Spleen (tissue), 7 donors: Measurements from ENCODE around the gene STAG3.
A peak's percentile ranks its signal among the peaks of the same experiment; 100 is the strongest.

Source experiments
- CTCF ChIP-seq, 11 experiments: fragments of 200-600 bp in 7 of 11; fragments of 450-650 bp in 4 of 11; sonication (generic) in 4 of 11; IDR thresholded peaks in 8 of 11; conservative IDR thresholded peaks in 3 of 11; 1 replicate in 7 of 11; 2 replicates in 4 of 11; pipeline versions ENCODE4 v1.4.0 to v1.8.0; 2016 to 2021; ENCODE audit warnings: antibody characterized with exemption in 11 of 11, inconsistent platforms in 4 of 11, mild to moderate bottlenecking in 1 of 11
- POLR2A ChIP-seq, 3 donors: fragments of 450-650 bp; IDR thresholded peaks; one replicate each; pipeline ENCODE4 v1.5.1; 2017; ENCODE audit warnings: antibody characterized with exemption in 3 of 3, mild to moderate bottlenecking in 1 of 3
- POLR2AphosphoS5 ChIP-seq, 3 donors: sonication (generic); formaldehyde crosslinking; IDR thresholded peaks; one replicate each; pipeline ENCODE4 v1.5.1; 2017; ENCODE audit warnings: antibody characterized with exemption in 3 of 3
- donor health status: DM: no; HTN: no; CAD: no; lungs with moderate emphysema.
- donor health status: DM: no; HTN: no; CAD: no.
- donor health status: DM: no; HTN: no; CAD: no.

DNA sequence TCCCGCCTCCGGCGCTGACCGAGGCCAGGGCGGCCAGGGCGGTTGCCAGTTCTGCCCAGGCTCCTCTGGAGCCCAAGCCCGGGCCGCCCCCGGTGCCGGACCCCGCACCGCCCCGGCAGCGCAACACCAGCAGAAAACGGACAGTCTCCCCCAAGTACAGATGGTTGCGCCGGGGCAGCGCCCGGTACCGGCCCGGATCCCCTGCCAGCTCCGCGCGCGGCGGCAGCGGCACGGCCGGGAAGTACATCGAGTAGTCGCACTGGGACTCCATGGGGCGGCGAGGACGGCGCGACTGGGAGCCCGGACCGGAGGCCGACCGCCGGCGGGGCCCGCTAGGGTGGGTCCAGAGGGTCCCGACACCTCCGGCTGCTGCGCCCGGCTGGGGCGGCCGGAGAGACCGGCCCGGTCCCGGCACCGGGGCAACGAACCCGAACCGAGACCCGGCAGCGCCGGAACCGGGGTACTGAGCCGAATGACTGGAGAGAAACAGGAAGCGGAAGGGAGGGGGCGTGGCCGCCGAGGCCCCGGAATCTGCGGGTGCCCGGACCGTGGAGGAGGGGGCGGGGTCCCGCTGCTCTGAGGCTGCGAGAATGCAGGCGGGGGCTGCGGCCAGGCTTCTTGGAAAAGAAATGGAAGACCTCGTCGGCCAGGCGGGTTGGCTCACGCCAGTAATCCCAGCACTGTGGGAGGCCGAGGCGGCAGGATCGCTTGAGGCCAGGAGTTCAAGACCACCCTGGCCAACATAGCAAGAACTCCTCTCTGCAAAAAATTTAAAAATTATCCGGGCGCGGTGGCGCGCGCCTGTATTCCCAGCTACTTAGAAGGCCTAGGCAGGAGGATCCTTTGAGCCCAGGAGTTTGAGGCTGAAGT lies 19.3 kb upstream of the STAG3 start, which contains the start of gene TRAPPC14:
- peak; percentile 89 to 93 (median 92) for TF ChIP-seq POLR2AphosphoS5 (IDR thresholded peaks at IDR 0.05)
- peak in 4 of 11 experiments; percentile 10 to 26 (median 18) for TF ChIP-seq CTCF (IDR thresholded peaks at IDR 0.05 in 8 of 11, conservative IDR thresholded peaks at IDR 0.05 in 3 of 11)
- TF ChIP-seq POLR2A (IDR thresholded peaks at IDR 0.05), result no peak
